NCI-H2107 treated with DMSO at 0.1 percent for 48 hours (cell line): ENCODE measurements around the gene HOXB9.
A peak's percentile ranks its signal among the peaks of the same experiment; 100 is the strongest.

Experiments used
- DNase-seq: peaks from one replicate; lab custom pipeline; 2025; ENCODE audit not compliant: unreplicated experiment; lab: John Stamatoyannopoulos, UW

HOXB9 gene

GRCh38 chr17:48611681-48612455 is 14.3 kb downstream of the HOXB9 start:
- DNase-seq = peak; percentile 81

GRCh38 chr17:48611213-48611612 is 14.9 kb downstream of the HOXB9 start:
- no peak for DNase-seq

- DNase-seq = peak; percentile 37
These were observed 15.6 kb downstream of the HOXB9 start, which contains the start of gene HOXB7 for GRCh38 chr17:48610282-48611211. HOXB7 (minus strand) TSS chr17:48611017; CDS start chr17:48610918, 99 bp downstream.

GRCh38 chr17:48609759-48610281 is 16.3 kb downstream of the HOXB9 start:
- DNase-seq = no peak

GRCh38 chr17:48609033-48609432 is 17.1 kb downstream of the HOXB9 start:
- DNase-seq = no peak

- DNase-seq = no peak
These were observed 17.7 kb downstream of the HOXB9 start for GRCh38 chr17:48608494-48608834.

GRCh38 chr17:48606892-48607614 is 19.1 kb downstream of the HOXB9 start:
- no peak for DNase-seq

- no peak for DNase-seq
These were observed 19.9 kb downstream of the HOXB9 start for GRCh38 chr17:48605991-48606891.

- no peak for DNase-seq
These were observed 20.7 kb downstream of the HOXB9 start for GRCh38 chr17:48605409-48605919.

GRCh38 chr17:48604770-48605329 is 21.3 kb downstream of the HOXB9 start, which contains the start of gene HOXB6:
HOXB6 (minus strand) TSS chr17:48604986; CDS start chr17:48598150, 6,836 bp downstream.
- DNase-seq = no peak

GRCh38 chr17:48603959-48604769 is 22.0 kb downstream of the HOXB9 start:
- no peak for DNase-seq

- no peak for DNase-seq
These were observed 24.4 kb downstream of the HOXB9 start for GRCh38 chr17:48601539-48602425.

- DNase-seq = no peak
These were observed 25.0 kb downstream of the HOXB9 start for GRCh38 chr17:48601207-48601538.

- DNase-seq = no peak
These were observed 25.7 kb downstream of the HOXB9 start for GRCh38 chr17:48600244-48601098.

- no peak for DNase-seq
These were observed 26.8 kb downstream of the HOXB9 start for GRCh38 chr17:48599354-48599753.

GRCh38 chr17:48598736-48599135 is 27.4 kb downstream of the HOXB9 start:
- no peak for DNase-seq
